ENCODE data around the gene GALNT8.

The GALNT8 gene

DNA sequence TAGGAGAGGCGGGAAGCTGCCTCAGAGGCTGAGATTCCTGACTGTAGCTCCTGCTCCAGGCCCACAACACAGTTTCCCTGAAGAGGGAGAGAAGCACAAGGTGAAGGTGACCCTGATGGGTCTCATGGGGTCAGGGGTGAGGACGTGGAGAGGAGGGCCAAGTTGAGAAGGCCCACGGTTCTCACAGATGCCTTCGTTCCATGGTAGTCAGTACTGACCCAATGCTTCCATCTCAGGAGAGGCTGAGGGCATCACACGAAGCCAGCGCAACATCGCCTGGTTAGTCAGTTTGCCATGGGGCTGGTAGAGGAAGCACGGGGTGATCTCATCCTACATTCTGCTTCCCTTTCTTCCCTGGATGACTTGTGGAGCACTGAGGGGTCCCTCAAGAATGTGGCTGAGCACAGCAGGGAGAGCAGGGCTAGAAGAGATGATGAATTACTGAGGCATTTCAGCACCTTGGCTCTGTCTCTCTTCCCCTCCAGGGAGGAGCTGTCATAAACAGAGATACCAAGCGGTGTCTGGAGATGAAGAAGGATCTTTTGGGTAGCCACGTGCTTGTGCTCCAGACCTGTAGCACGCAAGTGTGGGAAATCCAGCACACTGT, 51.9 kb downstream of the GALNT8 start:
- H3K4me3 ChIP-seq (ENCODE audit: low read depth, low read length), result no peak overlapping the region
- no peak overlapping the region for H3K27ac ChIP-seq (ENCODE audit: low read depth, low read length)
- H3K27me3 ChIP-seq (ENCODE audit: control insufficient read depth, insufficient read depth, low read length), result no peaks in the 10 kb centered on the region
- H3K9me3 ChIP-seq (ENCODE audit: control insufficient read depth, insufficient read depth, low read depth, low read length), result no peaks in the 10 kb centered on the region
- no peaks in the 10 kb centered on the region for H3K36me3 ChIP-seq (ENCODE audit: control insufficient read depth, insufficient read depth, low read length)
- peaks cover 4% of the 10 kb centered on the region; the same call in 1 of the 2 replicates for H3K4me1 ChIP-seq (ENCODE audit: control insufficient read depth, insufficient read depth, low read length)
- no peak overlapping the region for H3K9ac ChIP-seq (ENCODE audit: low read length)

DNA sequence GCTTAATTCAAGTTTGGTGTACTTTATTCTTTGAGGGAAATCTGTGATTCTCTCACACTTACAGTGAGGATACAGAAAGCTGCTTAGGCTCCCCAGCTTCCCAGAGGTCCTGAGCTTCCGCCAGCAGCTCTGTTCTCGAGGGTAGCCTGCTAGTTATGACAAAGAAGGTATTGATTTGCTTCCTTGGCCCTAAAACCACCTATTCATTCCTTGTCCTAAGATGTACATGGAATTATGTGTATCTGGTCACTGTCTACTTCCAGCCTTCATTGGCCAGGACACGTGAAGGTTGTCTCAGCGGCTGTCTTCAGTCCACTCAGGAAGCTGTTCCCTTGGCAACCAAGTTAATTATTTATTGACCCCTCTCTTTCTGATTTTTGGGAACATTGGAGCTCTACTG, 55.7 kb downstream of the GALNT8 start:
- no peak overlapping the region for H3K9ac ChIP-seq (ENCODE audit: low read length)
- H3K27me3 ChIP-seq (ENCODE audit: control insufficient read depth, insufficient read depth, low read length), result no peaks in the 10 kb centered on the region
- peaks cover 4% of the 10 kb centered on the region; the same call in 1 of the 2 replicates for H3K4me1 ChIP-seq (ENCODE audit: control insufficient read depth, insufficient read depth, low read length)
- no peaks in the 10 kb centered on the region for H3K9me3 ChIP-seq (ENCODE audit: control insufficient read depth, insufficient read depth, low read depth, low read length)
- no peak overlapping the region for H3K27ac ChIP-seq (ENCODE audit: low read depth, low read length)
- no peaks in the 10 kb centered on the region for H3K36me3 ChIP-seq (ENCODE audit: control insufficient read depth, insufficient read depth, low read length)
- no peak overlapping the region for H3K4me3 ChIP-seq (ENCODE audit: low read depth, low read length)

DNA sequence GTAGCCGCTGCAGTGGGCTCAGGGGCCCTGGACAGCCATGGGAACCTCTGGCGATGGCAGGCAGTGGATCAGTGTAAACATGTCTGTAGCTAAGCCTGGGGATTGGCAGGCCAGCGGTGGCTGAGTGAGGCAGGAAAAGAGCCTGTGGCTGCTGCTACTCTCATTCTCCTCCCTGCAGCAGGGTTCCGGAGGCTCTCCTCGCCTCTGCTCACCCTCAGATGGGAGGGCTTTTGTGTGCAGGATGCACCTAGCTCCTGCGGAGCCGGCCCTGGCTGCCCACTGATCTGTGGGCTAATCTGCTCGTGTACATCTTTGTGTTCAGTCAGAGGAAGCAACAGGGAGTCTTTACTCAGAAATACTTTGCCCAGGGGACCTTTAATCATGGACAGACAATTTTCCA, 59.5 kb downstream of the GALNT8 start:
- Histone ChIP-seq H3K4me3 (ENCODE audit: low read depth, low read length) (no peak overlapping the region), H3K36me3 (ENCODE audit: control insufficient read depth, insufficient read depth, low read length) (no peaks in the 10 kb centered on the region), H3K9me3 (ENCODE audit: control insufficient read depth, insufficient read depth, low read depth, low read length) (peaks cover 5% of the 10 kb centered on the region; the same call in 1 of the 2 replicates), H3K27ac (ENCODE audit: low read depth, low read length) (no peak overlapping the region), H3K27me3 (ENCODE audit: control insufficient read depth, insufficient read depth, low read length) (no peaks in the 10 kb centered on the region), H3K4me1 (ENCODE audit: control insufficient read depth, insufficient read depth, low read length) (peaks cover 4% of the 10 kb centered on the region; the same call in 1 of the 2 replicates), H3K9ac (ENCODE audit: low read length) (no peak overlapping the region)

DNA sequence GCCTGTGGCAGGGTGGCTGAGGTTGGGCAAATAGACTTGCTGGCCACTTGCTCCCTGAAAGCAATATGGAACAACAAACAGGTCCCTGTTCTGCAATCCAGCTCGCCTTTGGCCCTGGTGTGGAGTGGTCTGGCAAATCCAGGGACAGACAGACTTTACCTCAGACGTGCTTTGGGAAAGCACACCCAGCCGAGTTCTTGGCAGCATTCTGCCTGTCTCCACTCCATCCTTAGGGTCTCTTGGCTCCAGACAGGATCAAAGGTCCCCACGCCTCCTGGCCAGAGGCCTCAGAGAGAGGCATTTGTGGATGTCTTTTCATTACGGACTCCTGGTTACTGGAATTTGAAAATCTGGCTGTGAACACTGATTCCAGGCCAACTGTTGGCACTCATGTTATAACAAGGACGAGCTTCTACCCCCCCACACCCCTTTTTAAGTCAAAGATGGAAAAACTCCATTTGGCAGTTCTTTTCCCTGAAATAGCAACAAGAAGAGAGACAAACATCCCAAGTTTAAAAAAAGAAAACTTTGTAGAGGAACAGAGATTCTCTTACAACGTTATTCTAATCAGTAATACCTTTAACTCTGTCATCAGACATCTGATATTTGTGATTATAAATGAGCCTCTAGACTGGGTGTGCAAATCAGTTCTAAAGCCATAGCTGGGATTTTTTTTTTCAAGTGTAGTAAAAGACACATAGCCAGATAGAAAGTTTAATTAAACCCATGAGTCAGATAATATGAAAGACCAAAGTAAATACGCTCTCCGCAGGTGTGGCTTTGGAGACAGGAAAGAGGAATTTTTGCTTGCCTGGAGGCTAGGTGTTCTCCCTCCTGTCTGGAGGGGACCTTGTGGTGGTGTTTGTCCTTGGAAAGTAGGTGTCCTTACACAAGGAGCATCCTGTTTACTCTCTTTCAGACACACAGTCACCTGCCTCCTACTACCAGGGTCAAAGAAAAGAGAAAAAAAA, 60.7 kb downstream of the GALNT8 start:
- Histone ChIP-seq H3K4me1 (ENCODE audit: control insufficient read depth, insufficient read depth, low read length) (peaks cover 4% of the 10 kb centered on the region; the same call in 1 of the 2 replicates), H3K9me3 (ENCODE audit: control insufficient read depth, insufficient read depth, low read depth, low read length) (peaks cover 5% of the 10 kb centered on the region; the same call in 1 of the 2 replicates), H3K4me3 (ENCODE audit: low read depth, low read length) (no peak overlapping the region), H3K27me3 (ENCODE audit: control insufficient read depth, insufficient read depth, low read length) (no peaks in the 10 kb centered on the region), H3K27ac (ENCODE audit: low read depth, low read length) (no peak overlapping the region), H3K36me3 (ENCODE audit: control insufficient read depth, insufficient read depth, low read length) (no peaks in the 10 kb centered on the region), H3K9ac (ENCODE audit: low read length) (no peak overlapping the region)

DNA sequence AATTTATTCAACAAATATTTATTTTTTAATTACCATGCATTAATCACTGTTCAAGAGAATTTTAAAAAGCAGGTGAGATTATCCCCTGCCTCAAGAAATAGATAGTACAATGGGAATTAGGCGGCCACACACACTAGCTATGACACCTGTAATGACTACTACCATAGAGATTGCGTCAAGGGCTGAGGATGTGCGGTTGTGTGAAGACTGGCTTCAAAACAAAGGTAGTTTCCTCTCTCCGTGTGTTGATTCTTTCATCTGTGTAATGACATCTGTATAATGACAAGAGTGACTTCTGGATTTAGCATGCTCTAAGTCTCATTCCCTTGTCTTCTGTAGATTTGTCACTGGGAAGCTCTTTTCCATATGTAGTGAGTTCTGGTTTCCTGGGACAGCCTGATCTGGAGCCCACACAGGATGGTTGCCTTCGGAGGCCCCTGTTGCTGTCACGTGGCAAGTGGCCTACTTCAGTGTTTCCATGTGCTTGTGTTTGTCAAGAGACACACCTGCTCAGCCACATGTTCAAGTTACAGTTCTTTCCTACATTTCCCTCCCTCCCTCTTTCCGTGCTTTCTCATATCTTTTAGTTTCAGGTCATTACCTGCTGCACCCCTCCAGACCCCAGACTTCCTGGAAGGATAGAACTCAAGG, 64.3 kb downstream of the GALNT8 start:
- H3K27ac ChIP-seq (ENCODE audit: low read depth, low read length), result no peak overlapping the region
- no peak overlapping the region for H3K4me3 ChIP-seq (ENCODE audit: low read depth, low read length)
- H3K9me3 ChIP-seq (ENCODE audit: control insufficient read depth, insufficient read depth, low read depth, low read length), result peaks cover 5% of the 10 kb centered on the region; the same call in 1 of the 2 replicates
- peaks cover 4% of the 10 kb centered on the region; the same call in 1 of the 2 replicates for H3K4me1 ChIP-seq (ENCODE audit: control insufficient read depth, insufficient read depth, low read length)
- H3K9ac ChIP-seq (ENCODE audit: low read length), result no peak overlapping the region
- H3K36me3 ChIP-seq (ENCODE audit: control insufficient read depth, insufficient read depth, low read length), result no peaks in the 10 kb centered on the region
- H3K27me3 ChIP-seq (ENCODE audit: control insufficient read depth, insufficient read depth, low read length), result no peaks in the 10 kb centered on the region

DNA sequence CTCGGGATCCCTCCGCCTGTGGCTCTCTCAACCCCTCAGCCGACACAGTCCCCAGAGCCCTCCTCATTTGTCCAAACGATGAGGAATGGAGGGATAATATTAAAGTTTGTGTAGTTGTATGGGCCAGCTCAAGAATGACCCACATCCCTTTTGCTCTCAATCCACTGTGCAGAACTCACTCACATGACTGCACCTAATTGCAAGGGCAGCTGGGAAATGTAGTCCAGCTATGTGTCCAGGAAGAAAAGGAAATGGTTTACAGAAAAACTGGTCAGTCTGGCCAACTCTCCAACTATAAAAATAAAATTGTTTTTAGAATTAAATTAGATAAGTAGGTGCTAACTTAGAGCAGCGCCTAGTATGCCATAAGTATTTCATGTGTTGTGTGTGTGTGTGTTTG, 66.6 kb downstream of the GALNT8 start:
- Histone ChIP-seq H3K9ac (ENCODE audit: low read length) (no peak overlapping the region), H3K27ac (ENCODE audit: low read depth, low read length) (no peak overlapping the region), H3K4me1 (ENCODE audit: control insufficient read depth, insufficient read depth, low read length) (peaks cover 2% of the 10 kb centered on the region; the same call in 1 of the 2 replicates), H3K36me3 (ENCODE audit: control insufficient read depth, insufficient read depth, low read length) (no peaks in the 10 kb centered on the region), H3K9me3 (ENCODE audit: control insufficient read depth, insufficient read depth, low read depth, low read length) (peaks cover 10% of the 10 kb centered on the region), H3K27me3 (ENCODE audit: control insufficient read depth, insufficient read depth, low read length) (no peaks in the 10 kb centered on the region), H3K4me3 (ENCODE audit: low read depth, low read length) (no peak overlapping the region)

DNA sequence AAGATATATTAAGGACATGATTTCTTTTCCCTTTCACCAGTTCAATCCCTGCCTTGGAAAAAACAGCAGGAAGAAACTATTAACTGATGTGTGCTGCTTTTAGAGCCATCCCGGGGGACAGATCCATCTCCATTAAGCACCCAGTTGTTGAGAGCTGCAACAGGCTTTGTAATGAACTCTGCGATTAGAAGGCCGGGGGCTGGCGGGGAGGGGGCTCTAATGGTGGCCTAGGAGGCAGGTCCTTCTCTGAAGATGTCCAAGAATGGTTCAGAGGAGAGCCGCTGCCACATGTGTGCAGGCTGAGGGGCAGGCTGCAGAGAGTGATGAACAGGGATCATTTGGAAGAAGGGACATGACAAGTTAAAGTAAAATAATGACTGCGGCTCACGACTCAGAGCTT, 67.8 kb downstream of the GALNT8 start:
- Histone ChIP-seq H3K27me3 (ENCODE audit: control insufficient read depth, insufficient read depth, low read length) (no peaks in the 10 kb centered on the region), H3K27ac (ENCODE audit: low read depth, low read length) (no peak overlapping the region), H3K4me1 (ENCODE audit: control insufficient read depth, insufficient read depth, low read length) (no peaks in the 10 kb centered on the region), H3K9ac (ENCODE audit: low read length) (no peak overlapping the region), H3K9me3 (ENCODE audit: control insufficient read depth, insufficient read depth, low read depth, low read length) (peaks cover 14% of the 10 kb centered on the region), H3K36me3 (ENCODE audit: control insufficient read depth, insufficient read depth, low read length) (no peaks in the 10 kb centered on the region), H3K4me3 (ENCODE audit: low read depth, low read length) (no peak overlapping the region)

DNA sequence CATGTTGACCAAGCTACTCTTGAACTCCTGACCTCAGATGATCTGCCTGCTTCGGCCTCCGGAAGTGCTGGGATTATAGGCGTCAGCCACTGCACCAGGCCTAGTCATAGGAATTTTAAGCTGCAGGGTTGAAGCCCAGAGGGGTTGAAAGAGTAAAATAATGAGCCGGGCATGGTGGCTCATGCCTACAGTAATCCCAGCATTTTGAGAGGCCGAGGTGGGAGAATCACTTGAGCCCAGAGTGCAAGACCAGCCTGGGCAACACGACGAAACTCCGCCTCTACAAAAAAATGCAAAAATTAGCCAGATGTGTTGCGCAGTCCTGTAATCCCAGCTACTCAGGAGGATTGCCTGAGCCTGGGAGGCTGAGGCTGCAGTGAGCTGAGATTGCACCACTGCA, 69.6 kb downstream of the GALNT8 start:
- Histone ChIP-seq H3K9ac (ENCODE audit: low read length) (no peak overlapping the region), H3K4me3 (ENCODE audit: low read depth, low read length) (no peak overlapping the region), H3K9me3 (ENCODE audit: control insufficient read depth, insufficient read depth, low read depth, low read length) (peaks cover 9% of the 10 kb centered on the region), H3K4me1 (ENCODE audit: control insufficient read depth, insufficient read depth, low read length) (no peaks in the 10 kb centered on the region), H3K27me3 (ENCODE audit: control insufficient read depth, insufficient read depth, low read length) (no peaks in the 10 kb centered on the region), H3K27ac (ENCODE audit: low read depth, low read length) (no peak overlapping the region), H3K36me3 (ENCODE audit: control insufficient read depth, insufficient read depth, low read length) (no peaks in the 10 kb centered on the region)

DNA sequence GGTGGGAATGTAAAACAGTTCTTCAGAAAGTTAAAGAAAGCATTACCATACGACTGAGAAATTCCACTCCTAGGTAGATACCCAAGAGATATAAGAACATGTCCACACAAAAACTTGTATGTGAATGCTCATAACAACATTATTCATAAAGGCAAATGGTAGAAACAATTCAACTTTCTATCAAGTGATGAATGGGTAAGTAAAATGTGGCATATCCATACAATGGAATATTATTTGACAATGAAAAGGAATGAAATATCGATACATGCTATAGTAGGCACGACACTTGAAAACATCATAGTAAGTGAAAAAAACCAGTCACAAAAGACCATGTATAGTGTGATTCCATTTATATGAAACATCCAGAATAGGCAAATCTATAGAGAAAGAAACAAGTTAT, 71.3 kb downstream of the GALNT8 start:
- Histone ChIP-seq H3K9me3 (ENCODE audit: control insufficient read depth, insufficient read depth, low read depth, low read length) (peaks cover 9% of the 10 kb centered on the region), H3K4me1 (ENCODE audit: control insufficient read depth, insufficient read depth, low read length) (no peaks in the 10 kb centered on the region), H3K27ac (ENCODE audit: low read depth, low read length) (no peak overlapping the region), H3K9ac (ENCODE audit: low read length) (no peak overlapping the region), H3K27me3 (ENCODE audit: control insufficient read depth, insufficient read depth, low read length) (no peaks in the 10 kb centered on the region), H3K4me3 (ENCODE audit: low read depth, low read length) (no peak overlapping the region), H3K36me3 (ENCODE audit: control insufficient read depth, insufficient read depth, low read length) (no peaks in the 10 kb centered on the region)

DNA sequence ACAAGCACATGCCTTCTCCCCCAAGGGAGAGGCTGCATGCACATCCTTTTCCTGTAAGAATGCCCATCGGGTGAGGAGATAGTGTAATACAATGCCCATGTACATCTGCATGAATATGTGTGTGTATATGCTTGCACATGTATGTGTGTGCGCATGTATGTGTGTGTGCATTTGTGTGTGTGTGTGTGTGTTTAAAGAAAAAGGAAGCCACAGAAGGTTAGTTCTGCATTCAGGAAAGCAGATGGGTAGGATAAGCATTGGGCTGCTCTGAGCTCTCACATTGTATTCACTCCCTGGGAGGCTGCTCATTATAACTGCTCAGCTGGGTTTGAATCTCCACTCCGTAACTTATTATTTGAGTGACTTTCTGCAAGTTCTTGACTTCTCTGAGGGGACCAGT, 74.3 kb downstream of the GALNT8 start:
- H3K27ac ChIP-seq (ENCODE audit: low read depth, low read length), result no peak overlapping the region
- no peaks in the 10 kb centered on the region for H3K27me3 ChIP-seq (ENCODE audit: control insufficient read depth, insufficient read depth, low read length)
- H3K9ac ChIP-seq (ENCODE audit: low read length), result no peak overlapping the region
- H3K4me3 ChIP-seq (ENCODE audit: low read depth, low read length), result no peak overlapping the region
- peaks cover 9% of the 10 kb centered on the region for H3K9me3 ChIP-seq (ENCODE audit: control insufficient read depth, insufficient read depth, low read depth, low read length)
- H3K4me1 ChIP-seq (ENCODE audit: control insufficient read depth, insufficient read depth, low read length), result no peaks in the 10 kb centered on the region
- H3K36me3 ChIP-seq (ENCODE audit: control insufficient read depth, insufficient read depth, low read length), result no peaks in the 10 kb centered on the region

DNA sequence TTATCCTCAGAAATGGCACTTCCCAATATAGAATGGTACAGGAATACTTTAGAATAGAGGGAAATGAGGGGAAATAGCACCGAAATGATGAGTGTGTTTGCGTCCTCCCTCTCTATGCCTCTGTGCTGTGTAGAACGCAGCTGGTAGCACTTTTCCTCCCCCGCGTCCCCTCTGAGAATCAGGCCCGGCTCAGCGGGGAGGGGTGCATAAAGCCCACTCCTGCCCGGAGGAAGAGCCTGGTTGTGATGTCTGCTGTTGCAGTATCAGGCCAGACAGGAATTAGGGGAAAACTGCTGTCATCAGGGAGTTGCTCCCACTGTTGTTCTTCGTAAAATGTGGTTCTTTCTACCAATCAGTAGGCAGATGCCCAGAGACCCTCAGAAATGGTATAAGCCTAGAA, 76.0 kb downstream of the GALNT8 start:
- Histone ChIP-seq H3K9ac (ENCODE audit: low read length) (no peak overlapping the region), H3K9me3 (ENCODE audit: control insufficient read depth, insufficient read depth, low read depth, low read length) (peaks cover 9% of the 10 kb centered on the region)

More for the DNA sequence above, 76.0 kb downstream of the GALNT8 start:
- Histone ChIP-seq H3K27me3 (ENCODE audit: control insufficient read depth, insufficient read depth, low read length) (no peaks in the 10 kb centered on the region), H3K27ac (ENCODE audit: low read depth, low read length) (no peak overlapping the region), H3K4me3 (ENCODE audit: low read depth, low read length) (no peak overlapping the region), H3K36me3 (ENCODE audit: control insufficient read depth, insufficient read depth, low read length) (no peaks in the 10 kb centered on the region), H3K4me1 (ENCODE audit: control insufficient read depth, insufficient read depth, low read length) (no peaks in the 10 kb centered on the region)
